IgD-negative memory B cell (primary cell): ENCODE data around the gene BRPF3. TPM values are rescaled to one million over a fixed set of nuclear protein-coding genes. Genes with fewer than 3 reads are reported as not detected.

Experiments used
- H3K27ac Mint-ChIP-seq, 3 donors: one replicate each; pipeline ENCODE4 v1.8.0; 2020 to 2022; ENCODE audit warnings: mild to moderate bottlenecking in 3 of 3, mixed read lengths in 3 of 3, moderate library complexity in 1 of 3
- H3K27me3 Mint-ChIP-seq: one replicate; pipeline ENCODE4 v1.8.0; 2021; ENCODE audit warnings: mixed read lengths
- H3K36me3 Mint-ChIP-seq: one replicate; pipeline ENCODE4 v1.8.0; 2020; ENCODE audit warnings: mild to moderate bottlenecking, mixed read lengths
- H3K4me1 Mint-ChIP-seq, 3 donors: one replicate each; pipeline ENCODE4 v1.8.0; 2020 to 2022; ENCODE audit warnings: mixed read lengths in 3 of 3, mild to moderate bottlenecking in 1 of 3
- H3K4me3 Mint-ChIP-seq, 4 donors: one replicate each; pipeline ENCODE4 v1.8.0; 2020 to 2022; ENCODE audit warnings: mild to moderate bottlenecking in 4 of 4, mixed read lengths in 4 of 4, moderate library complexity in 3 of 4
- H3K9me3 Mint-ChIP-seq, 3 donors: one replicate each; pipeline ENCODE4 v1.8.0; 2020 to 2021; ENCODE audit warnings: mixed read lengths in 3 of 3, mild to moderate bottlenecking in 1 of 3
- polyA plus RNA-seq: library from polyadenylated mRNA; unstranded; fragments of 300-500 nt; fragmentation: Illumina TruSeq; gene quantifications from one replicate; pipeline ENCODE4 v1.2.3, GENCODE V29; 2021

Gene BRPF3
- polyA plus RNA-seq, 1 donor from 2014 or later = 8.9 TPM

- H3K27me3 Mint-ChIP-seq = peaks cover 5% of the 10 kb centered on the region
- peaks cover 6% of the 10 kb centered on the region for H3K36me3 Mint-ChIP-seq
- H3K27ac Mint-ChIP-seq = no peak overlapping the region
- no peaks in the 10 kb centered on the region for H3K4me1 Mint-ChIP-seq
- no peak overlapping the region for H3K4me3 Mint-ChIP-seq
- H3K9me3 Mint-ChIP-seq = peaks cover 2 to 5% (median 2%) of the 10 kb centered on the region in 3 donors
Measured at GRCh38 chr6:36263390-36264000, 67.0 kb downstream of the BRPF3 start.

GRCh38 chr6:36265744-36266143 lies 69.2 kb downstream of the BRPF3 start:
- no peak overlapping the region for H3K4me3 Mint-ChIP-seq
- H3K27ac Mint-ChIP-seq = no peak overlapping the region
- H3K4me1 Mint-ChIP-seq = no peaks in the 10 kb centered on the region
- H3K9me3 Mint-ChIP-seq = peaks cover 2 to 5% (median 2%) of the 10 kb centered on the region in 3 donors
- peaks cover 6% of the 10 kb centered on the region for H3K36me3 Mint-ChIP-seq
- H3K27me3 Mint-ChIP-seq = peaks cover 5% of the 10 kb centered on the region

GRCh38 chr6:36266913-36267644 lies 70.5 kb downstream of the BRPF3 start:
- no peak overlapping the region for H3K27ac Mint-ChIP-seq
- peaks cover 2 to 5% (median 2%) of the 10 kb centered on the region in 3 donors for H3K9me3 Mint-ChIP-seq
- peaks cover 0 to 3% (median 0%) of the 10 kb centered on the region in 3 donors for H3K4me1 Mint-ChIP-seq
- no peak overlapping the region for H3K4me3 Mint-ChIP-seq
- H3K36me3 Mint-ChIP-seq = peaks cover 6% of the 10 kb centered on the region
- H3K27me3 Mint-ChIP-seq = peaks cover 11% of the 10 kb centered on the region

GRCh38 chr6:36267731-36268477 lies 71.4 kb downstream of the BRPF3 start:
- Mint-ChIP-seq H3K27me3 (peaks cover 11% of the 10 kb centered on the region), H3K9me3 (peaks cover 2 to 5% (median 2%) of the 10 kb centered on the region in 3 donors), H3K4me3 (no peak overlapping the region), H3K4me1 (peaks cover 0 to 3% (median 0%) of the 10 kb centered on the region in 3 donors), H3K36me3 (peaks cover 8% of the 10 kb centered on the region), H3K27ac (no peak overlapping the region)

- peaks cover 8% of the 10 kb centered on the region for H3K36me3 Mint-ChIP-seq
- peaks cover 0 to 3% (median 0%) of the 10 kb centered on the region in 3 donors for H3K4me1 Mint-ChIP-seq
- peaks cover 2 to 5% (median 2%) of the 10 kb centered on the region in 3 donors for H3K9me3 Mint-ChIP-seq
- peaks cover 9% of the 10 kb centered on the region for H3K27me3 Mint-ChIP-seq
- no peak overlapping the region for H3K27ac Mint-ChIP-seq
- no peak overlapping the region for H3K4me3 Mint-ChIP-seq
Measured at GRCh38 chr6:36268478-36269275, 72.1 kb downstream of the BRPF3 start.

GRCh38 chr6:36269834-36270705 lies 73.5 kb downstream of the BRPF3 start, which contains the start of gene PNPLA1:
Gene PNPLA1, plus strand, starts transcription at chr6:36270060. Its CDS starts 400 bp downstream, at chr6:36270460.
- H3K4me1 Mint-ChIP-seq = peaks cover 0 to 3% (median 0%) of the 10 kb centered on the region in 3 donors
- peaks cover 8% of the 10 kb centered on the region for H3K36me3 Mint-ChIP-seq
- peaks cover 12% of the 10 kb centered on the region for H3K27me3 Mint-ChIP-seq
- H3K9me3 Mint-ChIP-seq = peaks cover 2 to 5% (median 2%) of the 10 kb centered on the region in 3 donors
- no peak within 1 kb of the TSS for H3K4me3 Mint-ChIP-seq
- no peak within 1 kb of the TSS for H3K27ac Mint-ChIP-seq

- Mint-ChIP-seq H3K36me3 (peaks cover 5% of the 10 kb centered on the region), H3K27me3 (peaks cover 12% of the 10 kb centered on the region), H3K9me3 (no peaks in the 10 kb centered on the region), H3K27ac (no peak overlapping the region), H3K4me1 (peaks cover 0 to 3% (median 0%) of the 10 kb centered on the region in 3 donors), H3K4me3 (no peak overlapping the region)
Measured at GRCh38 chr6:36272234-36272633, 75.7 kb downstream of the BRPF3 start.

GRCh38 chr6:36273067-36273466 lies 76.5 kb downstream of the BRPF3 start:
- Mint-ChIP-seq H3K27ac (no peak overlapping the region), H3K27me3 (peaks cover 12% of the 10 kb centered on the region), H3K4me1 (peaks cover 0 to 3% (median 0%) of the 10 kb centered on the region in 3 donors), H3K36me3 (peaks cover 2% of the 10 kb centered on the region), H3K4me3 (no peak overlapping the region), H3K9me3 (no peaks in the 10 kb centered on the region)

- Mint-ChIP-seq H3K27me3 (peaks cover 10% of the 10 kb centered on the region), H3K36me3 (peaks cover 2% of the 10 kb centered on the region), H3K4me1 (peaks cover 0 to 3% (median 0%) of the 10 kb centered on the region in 3 donors), H3K4me3 (no peak overlapping the region), H3K9me3 (no peaks in the 10 kb centered on the region), H3K27ac (no peak overlapping the region)
Measured at GRCh38 chr6:36273802-36274514, 77.4 kb downstream of the BRPF3 start.

GRCh38 chr6:36276581-36277536 lies 80.3 kb downstream of the BRPF3 start:
- H3K36me3 Mint-ChIP-seq = peaks cover 2% of the 10 kb centered on the region
- peaks cover 4% of the 10 kb centered on the region for H3K27me3 Mint-ChIP-seq
- H3K9me3 Mint-ChIP-seq = peaks cover 0 to 3% (median 0%) of the 10 kb centered on the region in 3 donors
- H3K27ac Mint-ChIP-seq = no peak overlapping the region
- no peak overlapping the region for H3K4me3 Mint-ChIP-seq
- peaks cover 0 to 11% (median 8%) of the 10 kb centered on the region in 3 donors for H3K4me1 Mint-ChIP-seq

GRCh38 chr6:36277946-36278470 lies 81.5 kb downstream of the BRPF3 start:
- H3K27me3 Mint-ChIP-seq = peaks cover 4% of the 10 kb centered on the region
- H3K9me3 Mint-ChIP-seq = peaks cover 0 to 3% (median 0%) of the 10 kb centered on the region in 3 donors
- H3K4me1 Mint-ChIP-seq = peaks cover 0 to 11% (median 8%) of the 10 kb centered on the region in 3 donors

GRCh38 chr6:36280467-36280866 lies 83.9 kb downstream of the BRPF3 start:
- peaks cover 0 to 11% (median 8%) of the 10 kb centered on the region in 3 donors for H3K4me1 Mint-ChIP-seq
- H3K27me3 Mint-ChIP-seq = peaks cover 7% of the 10 kb centered on the region
- H3K4me3 Mint-ChIP-seq = peak overlapping the region in 1 of 4 donors; percentile 25

More at GRCh38 chr6:36277946-36278470, 81.5 kb downstream of the BRPF3 start:
- no peaks in the 10 kb centered on the region for H3K36me3 Mint-ChIP-seq
- no peak overlapping the region for H3K4me3 Mint-ChIP-seq
- no peak overlapping the region for H3K27ac Mint-ChIP-seq

More at GRCh38 chr6:36280467-36280866, 83.9 kb downstream of the BRPF3 start:
- Mint-ChIP-seq H3K9me3 (peaks cover 0 to 3% (median 0%) of the 10 kb centered on the region in 3 donors), H3K27ac (no peak overlapping the region), H3K36me3 (no peaks in the 10 kb centered on the region)
